Measurements from ENCODE around the gene OXCT2.
"Not testable (repeated sequence)": the region's sequence is repeated elsewhere in the genome, so short reads cannot be mapped to it uniquely, and the experiment has no call there.

OXCT2 gene

GRCh38 chr1:39773369-39773979, 2.3 kb upstream of the OXCT2 start:
- not testable (repeated sequence) for H3K27ac ChIP-seq (ENCODE audit: low read length); H3K4me3 ChIP-seq (ENCODE audit: low read length); H3K36me3 ChIP-seq (ENCODE audit: insufficient read depth, low read depth, low read length); H3K9ac ChIP-seq (ENCODE audit: low read depth, low read length); H3K4me1 ChIP-seq (ENCODE audit: insufficient read depth, low read length); H3K9me3 ChIP-seq (ENCODE audit: insufficient read depth, low read depth, low read length)
- peaks cover 33% of the 10 kb centered on the region for H3K27me3 ChIP-seq (ENCODE audit: insufficient read depth, low read length)

- not testable (repeated sequence) for H3K9ac ChIP-seq (ENCODE audit: low read depth, low read length); H3K4me3 ChIP-seq (ENCODE audit: low read length); H3K27ac ChIP-seq (ENCODE audit: low read length); H3K9me3 ChIP-seq (ENCODE audit: insufficient read depth, low read depth, low read length); H3K4me1 ChIP-seq (ENCODE audit: insufficient read depth, low read length); H3K36me3 ChIP-seq (ENCODE audit: insufficient read depth, low read depth, low read length)
- H3K27me3 ChIP-seq (ENCODE audit: insufficient read depth, low read length): peaks cover 26% of the 10 kb centered on the region
Measured at GRCh38 chr1:39770100-39771021, 787 bp downstream of the OXCT2 start.

- H3K9ac ChIP-seq (ENCODE audit: low read depth, low read length); H3K4me3 ChIP-seq (ENCODE audit: low read length): not testable (repeated sequence)
- peaks cover 26% of the 10 kb centered on the region for H3K27me3 ChIP-seq (ENCODE audit: insufficient read depth, low read length)
Measured at GRCh38 chr1:39769502-39769901, 1.6 kb downstream of the OXCT2 start.

GRCh38 chr1:39766466-39766865, 4.7 kb downstream of the OXCT2 start:
- H3K4me1 ChIP-seq (ENCODE audit: insufficient read depth, low read length); H3K36me3 ChIP-seq (ENCODE audit: insufficient read depth, low read depth, low read length); H3K4me3 ChIP-seq (ENCODE audit: low read length); H3K9ac ChIP-seq (ENCODE audit: low read depth, low read length); H3K27ac ChIP-seq (ENCODE audit: low read length); H3K9me3 ChIP-seq (ENCODE audit: insufficient read depth, low read depth, low read length): not testable (repeated sequence)
- peaks cover 19% of the 10 kb centered on the region for H3K27me3 ChIP-seq (ENCODE audit: insufficient read depth, low read length)

More at GRCh38 chr1:39769502-39769901, 1.6 kb downstream of the OXCT2 start:
- not testable (repeated sequence) for H3K36me3 ChIP-seq (ENCODE audit: insufficient read depth, low read depth, low read length); H3K9me3 ChIP-seq (ENCODE audit: insufficient read depth, low read depth, low read length); H3K27ac ChIP-seq (ENCODE audit: low read length); H3K4me1 ChIP-seq (ENCODE audit: insufficient read depth, low read length)

- H3K27me3 ChIP-seq (ENCODE audit: insufficient read depth, low read length); H3K27ac ChIP-seq (ENCODE audit: low read length); H3K4me3 ChIP-seq (ENCODE audit: low read length); H3K9ac ChIP-seq (ENCODE audit: low read depth, low read length); H3K4me1 ChIP-seq (ENCODE audit: insufficient read depth, low read length); H3K36me3 ChIP-seq (ENCODE audit: insufficient read depth, low read depth, low read length); H3K9me3 ChIP-seq (ENCODE audit: insufficient read depth, low read depth, low read length): not testable (repeated sequence)
Measured at GRCh38 chr1:39764512-39764911, 6.6 kb downstream of the OXCT2 start.

- not testable (repeated sequence) for H3K27me3 ChIP-seq (ENCODE audit: insufficient read depth, low read length)
Measured at GRCh38 chr1:39763619-39764374, 7.4 kb downstream of the OXCT2 start.

GRCh38 chr1:39762550-39763540, 8.3 kb downstream of the OXCT2 start:
- H3K27ac ChIP-seq (ENCODE audit: low read length): no peak overlapping the region
- H3K4me1 ChIP-seq (ENCODE audit: insufficient read depth, low read length): no peaks in the 10 kb centered on the region
- H3K36me3 ChIP-seq (ENCODE audit: insufficient read depth, low read depth, low read length): peaks cover 7% of the 10 kb centered on the region; the same call in 1 of the 2 replicates
- H3K27me3 ChIP-seq (ENCODE audit: insufficient read depth, low read length): no peaks in the 10 kb centered on the region
- no peak overlapping the region for H3K4me3 ChIP-seq (ENCODE audit: low read length)
- no peaks in the 10 kb centered on the region for H3K9me3 ChIP-seq (ENCODE audit: insufficient read depth, low read depth, low read length)
- H3K9ac ChIP-seq (ENCODE audit: low read depth, low read length): no peak overlapping the region

More at GRCh38 chr1:39763619-39764374, 7.4 kb downstream of the OXCT2 start:
- H3K4me3 ChIP-seq (ENCODE audit: low read length); H3K9me3 ChIP-seq (ENCODE audit: insufficient read depth, low read depth, low read length); H3K4me1 ChIP-seq (ENCODE audit: insufficient read depth, low read length); H3K9ac ChIP-seq (ENCODE audit: low read depth, low read length); H3K36me3 ChIP-seq (ENCODE audit: insufficient read depth, low read depth, low read length); H3K27ac ChIP-seq (ENCODE audit: low read length): not testable (repeated sequence)

- no peak overlapping the region for H3K27ac ChIP-seq (ENCODE audit: low read length)
- H3K9me3 ChIP-seq (ENCODE audit: insufficient read depth, low read depth, low read length): no peaks in the 10 kb centered on the region
- H3K4me1 ChIP-seq (ENCODE audit: insufficient read depth, low read length): no peaks in the 10 kb centered on the region
- H3K36me3 ChIP-seq (ENCODE audit: insufficient read depth, low read depth, low read length): peaks cover 17% of the 10 kb centered on the region; the same call in 1 of the 2 replicates
- H3K4me3 ChIP-seq (ENCODE audit: low read length): no peak overlapping the region
- H3K9ac ChIP-seq (ENCODE audit: low read depth, low read length): no peak overlapping the region
- H3K27me3 ChIP-seq (ENCODE audit: insufficient read depth, low read length): no peaks in the 10 kb centered on the region
Measured at GRCh38 chr1:39761557-39762260, 9.4 kb downstream of the OXCT2 start.

- Histone ChIP-seq H3K4me1 (ENCODE audit: insufficient read depth, low read length) (no peaks in the 10 kb centered on the region), H3K36me3 (ENCODE audit: insufficient read depth, low read depth, low read length) (peaks cover 23% of the 10 kb centered on the region; the same call in 1 of the 2 replicates), H3K9me3 (ENCODE audit: insufficient read depth, low read depth, low read length) (no peaks in the 10 kb centered on the region), H3K9ac (ENCODE audit: low read depth, low read length) (no peak overlapping the region), H3K4me3 (ENCODE audit: low read length) (no peak overlapping the region), H3K27me3 (ENCODE audit: insufficient read depth, low read length) (no peaks in the 10 kb centered on the region), H3K27ac (ENCODE audit: low read length) (no peak overlapping the region)
Measured at GRCh38 chr1:39761016-39761415, 10.1 kb downstream of the OXCT2 start.

GRCh38 chr1:39760074-39761008, 10.8 kb downstream of the OXCT2 start:
- Histone ChIP-seq H3K27ac (ENCODE audit: low read length) (no peak overlapping the region), H3K4me1 (ENCODE audit: insufficient read depth, low read length) (no peaks in the 10 kb centered on the region), H3K9me3 (ENCODE audit: insufficient read depth, low read depth, low read length) (no peaks in the 10 kb centered on the region), H3K36me3 (ENCODE audit: insufficient read depth, low read depth, low read length) (peaks cover 30% of the 10 kb centered on the region), H3K27me3 (ENCODE audit: insufficient read depth, low read length) (no peaks in the 10 kb centered on the region), H3K9ac (ENCODE audit: low read depth, low read length) (no peak overlapping the region), H3K4me3 (ENCODE audit: low read length) (no peak overlapping the region)
